HTR-8/SVneo (cell line): ENCODE results near the gene LRMDA.
"Not testable (repeated sequence)": the region's sequence is repeated elsewhere in the genome, so short reads cannot be mapped to it uniquely, and the experiment has no call there.

Experiments
- DNase-seq: peaks from one replicate; pipeline ENCODE4 v3.0.0; 2011; ENCODE audit warnings: low spot score, mixed read lengths; ENCODE audit not compliant: insufficient read length
- FAIRE-seq: peaks from 2 replicates; lab custom pipeline; 2011; peaks lifted over from hg19 to GRCh38; lab: Jason Lieb, UNC

The LRMDA gene

DNA sequence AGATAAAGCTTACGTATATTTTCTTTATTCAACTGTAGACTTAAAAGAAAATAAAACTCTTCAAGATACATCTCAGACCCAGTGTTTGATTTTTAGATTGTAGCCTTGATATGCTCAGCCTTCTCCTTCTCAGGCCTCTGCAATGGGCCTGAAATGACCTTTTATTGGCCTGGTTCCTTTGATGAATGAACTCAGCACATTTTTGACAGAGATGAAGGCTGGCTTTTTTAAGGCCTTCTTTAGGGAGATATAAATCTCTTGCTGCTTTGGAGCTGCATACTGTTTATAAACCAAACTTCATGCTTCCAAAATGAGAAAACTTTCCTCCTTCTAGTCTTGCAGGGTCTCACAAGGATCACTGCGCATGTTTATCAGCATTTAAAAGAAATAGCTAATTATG, 1049.8 kb downstream of the LRMDA start:
- DNase-seq (no peak), FAIRE-seq (no peak)

DNA sequence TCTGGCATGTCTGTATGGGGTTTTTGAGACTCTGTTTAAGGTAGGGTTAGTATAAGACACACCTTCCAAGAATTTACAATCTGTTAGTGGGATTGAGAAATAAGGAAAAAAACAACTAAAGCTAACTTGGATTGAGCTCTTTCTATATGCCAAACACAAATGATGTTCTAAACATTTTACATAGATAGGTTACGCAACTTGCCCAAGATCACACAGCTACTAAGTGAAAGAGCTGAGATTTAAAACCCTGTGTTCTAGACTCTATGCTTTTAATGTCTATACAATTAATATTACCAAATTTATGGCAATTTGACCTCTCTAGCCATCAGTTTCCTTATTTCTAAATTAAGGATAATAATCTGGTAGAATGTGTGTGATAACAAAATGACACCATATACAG, 1056.2 kb downstream of the LRMDA start:
- no peak for DNase-seq
- FAIRE-seq, result no peak

DNA sequence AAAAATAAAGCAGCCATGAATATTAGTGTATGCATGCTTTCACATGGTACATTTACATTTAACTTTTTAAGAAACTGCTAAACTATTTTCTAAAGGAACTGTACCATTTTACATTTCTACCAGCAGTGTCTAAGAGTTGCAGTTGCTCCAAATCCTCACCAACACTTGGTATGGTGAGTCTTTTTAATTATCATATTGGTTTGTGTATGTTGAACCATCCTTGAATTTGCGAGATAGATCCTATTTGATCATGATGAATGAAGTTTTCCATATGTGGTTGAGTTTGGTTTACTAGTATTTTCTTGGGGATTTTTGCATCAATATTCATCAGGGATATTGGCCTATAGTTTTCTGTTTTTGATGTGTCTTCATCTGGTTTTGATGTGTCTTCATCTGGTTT, 1057.2 kb downstream of the LRMDA start:
- FAIRE-seq (no peak), DNase-seq (no peak)

DNA sequence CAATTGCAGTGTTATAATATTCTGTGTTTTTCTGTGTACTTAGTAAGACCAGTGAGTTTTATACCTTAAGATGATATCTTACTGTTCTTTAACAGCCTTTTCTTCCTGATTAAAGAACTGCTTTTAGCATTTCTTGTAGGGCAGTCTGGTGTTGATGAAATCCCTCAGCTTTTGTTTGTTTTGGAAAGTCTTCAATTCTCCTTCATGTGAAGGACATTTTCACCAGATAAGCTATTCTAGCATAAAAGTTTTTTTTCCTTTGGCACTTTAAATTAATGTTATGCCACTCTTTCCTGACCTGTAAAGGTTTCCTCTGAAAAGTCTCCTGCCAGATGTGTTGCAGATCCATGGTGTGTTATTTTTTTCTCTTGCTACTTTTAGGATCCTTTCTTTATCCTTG, 1059.8 kb downstream of the LRMDA start:
- no peak for DNase-seq
- no peak for FAIRE-seq

DNA sequence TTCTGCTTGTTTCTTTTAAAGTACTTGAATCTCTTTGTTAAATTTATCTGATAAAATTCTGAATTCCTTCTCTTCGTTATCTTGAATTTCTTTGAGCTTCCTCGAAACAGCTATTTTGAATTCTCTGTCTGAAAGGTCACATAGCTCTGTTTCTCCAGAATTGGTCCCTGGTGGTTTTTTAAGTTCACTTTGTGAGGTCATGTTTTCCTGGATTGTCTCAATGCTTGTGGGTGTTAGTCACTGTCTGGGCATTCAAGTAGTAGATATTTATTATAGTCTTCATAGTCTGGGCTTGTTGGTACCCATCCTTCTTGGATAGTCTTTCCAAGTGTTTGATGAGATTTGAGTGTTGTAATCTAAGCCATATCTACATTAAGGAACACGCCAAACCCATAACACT, 1060.6 kb downstream of the LRMDA start:
- FAIRE-seq (no peak), DNase-seq (no peak)

DNA sequence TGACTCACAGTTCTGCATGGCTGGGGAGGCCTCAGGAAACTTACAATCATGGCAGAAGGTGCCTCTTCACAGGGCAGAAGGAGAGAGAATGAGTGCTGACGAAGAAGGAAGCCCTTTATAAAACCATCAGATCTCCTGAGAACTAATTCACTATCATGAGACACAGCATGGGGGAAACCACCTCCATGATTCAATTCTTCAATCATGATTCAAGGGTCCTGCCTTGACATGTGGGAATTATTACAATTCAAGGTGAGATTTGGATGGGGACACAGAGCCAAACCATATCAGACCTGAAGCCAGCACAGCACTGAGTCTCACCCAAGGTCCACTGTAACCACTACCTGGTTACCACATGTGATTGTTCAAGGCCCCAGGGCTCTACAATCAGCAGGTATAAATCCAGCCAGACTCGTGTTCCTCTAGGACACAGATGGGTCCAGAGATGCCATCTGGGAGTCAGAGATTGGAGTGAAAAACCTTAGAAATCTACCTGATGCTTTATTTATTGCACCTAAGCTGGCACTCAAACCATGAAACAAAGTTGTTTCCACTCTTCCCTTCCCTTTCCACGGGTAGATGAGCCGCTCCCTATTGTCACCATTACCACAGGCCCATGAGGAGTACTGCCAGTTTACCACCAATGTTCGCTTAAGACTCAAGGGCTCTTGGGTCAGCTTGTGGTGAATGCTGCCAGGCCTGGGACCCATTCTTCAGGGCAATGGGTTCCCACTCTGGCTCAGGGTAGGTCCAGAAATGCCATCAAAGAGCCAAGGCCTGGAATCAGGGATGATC, 1061.5 kb downstream of the LRMDA start:
- DNase-seq (no peak), FAIRE-seq (no peak)

DNA sequence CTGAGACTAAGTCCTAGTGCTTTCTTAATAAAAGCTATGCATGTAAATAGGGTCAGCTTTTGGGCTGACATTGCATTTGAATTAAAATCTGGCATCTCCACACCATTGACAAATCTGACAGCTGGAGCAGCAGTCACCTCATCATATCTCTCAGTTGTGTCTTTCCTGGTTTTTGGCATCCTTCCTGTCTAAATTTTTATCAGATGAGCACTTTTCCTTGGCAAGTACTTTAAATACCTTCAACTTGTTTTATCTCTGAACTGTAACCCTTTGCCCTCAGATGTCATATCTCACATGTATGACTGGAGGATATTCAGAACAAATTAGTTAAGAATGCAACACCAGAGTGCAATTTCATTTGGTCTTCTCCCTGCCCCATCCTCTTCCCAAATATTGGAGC, 1066.2 kb downstream of the LRMDA start:
- DNase-seq (no peak), FAIRE-seq (no peak)

DNA sequence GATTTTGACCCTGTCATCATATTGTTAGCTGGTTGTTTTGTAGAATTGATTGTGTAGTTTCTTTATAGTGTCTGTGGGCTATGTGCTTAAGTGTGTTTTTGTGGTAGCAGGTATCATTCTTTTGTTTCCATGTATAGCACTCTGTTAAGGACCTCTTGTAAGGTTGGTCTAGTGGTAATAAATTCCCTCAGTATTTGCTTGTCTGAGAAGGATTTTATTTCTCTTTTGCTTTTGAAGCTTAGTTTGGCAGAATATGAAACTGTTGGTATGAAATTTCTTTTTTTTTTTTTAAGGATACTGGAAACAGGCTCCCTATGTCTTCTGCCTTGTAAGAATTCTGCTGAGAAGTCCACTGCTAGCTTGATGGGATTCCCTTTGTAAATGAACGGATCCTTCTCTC, 1073.4 kb downstream of the LRMDA start:
- no peak for DNase-seq
- FAIRE-seq, result no peak

DNA sequence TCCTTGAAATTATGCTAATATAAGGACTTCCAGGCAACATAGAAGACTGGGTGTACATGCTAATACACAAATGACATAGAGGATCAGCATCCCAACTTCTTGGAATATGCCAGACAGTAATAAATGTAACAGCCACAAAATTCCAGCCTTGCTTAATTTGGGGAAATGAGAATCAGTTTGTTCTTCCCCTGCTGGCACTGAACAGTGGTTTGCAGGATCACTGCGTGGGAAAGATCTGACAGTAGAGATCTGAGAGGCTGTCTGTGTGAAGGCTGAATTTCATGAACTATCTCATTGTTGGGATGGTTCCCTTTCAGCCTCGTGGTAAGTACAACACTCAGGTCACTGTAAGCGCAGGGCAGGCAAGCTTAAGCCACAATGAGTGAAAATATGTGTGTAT, 1078.0 kb downstream of the LRMDA start:
- FAIRE-seq, result no peak

DNA sequence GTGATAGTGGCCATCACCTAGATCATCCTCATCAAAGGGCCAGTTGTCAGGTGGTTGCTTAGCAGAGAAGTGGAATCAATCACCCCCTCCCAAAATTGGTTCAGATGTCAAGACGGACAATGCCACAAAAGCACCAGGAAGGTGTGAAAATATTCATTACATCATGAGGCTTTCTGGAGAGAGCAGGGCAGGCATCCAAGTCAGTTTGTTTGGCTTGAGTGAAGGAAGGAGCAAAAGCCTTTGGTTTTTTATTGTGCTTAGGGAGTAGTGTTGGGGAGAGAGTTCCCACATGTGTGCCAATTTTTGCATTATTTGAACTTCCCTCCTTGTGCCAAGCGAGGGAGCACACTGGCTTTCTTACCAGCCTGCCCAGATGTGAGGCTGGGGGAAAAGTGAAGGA, 1082.9 kb downstream of the LRMDA start:
- FAIRE-seq (no peak), DNase-seq (no peak)

More for the DNA sequence above, 1078.0 kb downstream of the LRMDA start:
- no peak for DNase-seq

DNA sequence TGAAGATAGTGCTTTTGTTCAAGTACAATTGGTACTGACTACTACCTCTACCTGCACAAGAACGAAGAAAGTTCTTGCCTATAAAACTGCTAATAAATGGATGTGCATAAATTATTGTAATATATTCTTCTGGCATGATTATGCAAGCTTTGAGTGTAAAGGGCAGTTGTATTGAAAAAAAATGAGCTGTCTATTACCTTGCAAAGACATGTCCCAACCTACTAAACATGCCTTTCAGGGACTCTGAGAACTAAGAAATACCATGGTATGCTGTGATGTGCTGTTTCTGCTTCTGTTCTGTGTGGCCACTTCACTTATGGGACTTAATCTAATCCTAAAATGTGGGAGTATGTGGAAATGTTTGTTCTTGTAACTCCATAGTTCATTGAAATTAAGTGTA, 1083.4 kb downstream of the LRMDA start:
- no peak for DNase-seq
- no peak for FAIRE-seq

DNA sequence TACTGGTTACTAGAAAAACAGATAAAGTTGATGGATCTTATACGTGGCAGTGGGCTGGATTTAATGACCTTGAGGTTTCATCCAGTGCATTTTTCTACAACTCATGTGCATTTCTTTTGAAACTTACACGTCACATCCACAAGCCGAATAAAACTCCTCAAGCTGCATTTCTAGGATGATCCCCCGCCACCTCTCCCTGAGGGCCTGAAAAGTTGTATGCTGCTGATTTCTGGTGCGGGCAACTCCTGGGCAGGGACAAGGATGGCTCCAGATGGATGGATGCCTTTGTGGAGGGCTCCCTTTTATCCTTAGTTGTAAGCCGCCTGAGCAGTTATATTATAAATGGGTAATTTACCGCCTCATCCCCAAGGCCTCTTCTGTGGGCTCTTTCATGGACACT, 1091.1 kb downstream of the LRMDA start:
- FAIRE-seq (no peak), DNase-seq (no peak)

DNA sequence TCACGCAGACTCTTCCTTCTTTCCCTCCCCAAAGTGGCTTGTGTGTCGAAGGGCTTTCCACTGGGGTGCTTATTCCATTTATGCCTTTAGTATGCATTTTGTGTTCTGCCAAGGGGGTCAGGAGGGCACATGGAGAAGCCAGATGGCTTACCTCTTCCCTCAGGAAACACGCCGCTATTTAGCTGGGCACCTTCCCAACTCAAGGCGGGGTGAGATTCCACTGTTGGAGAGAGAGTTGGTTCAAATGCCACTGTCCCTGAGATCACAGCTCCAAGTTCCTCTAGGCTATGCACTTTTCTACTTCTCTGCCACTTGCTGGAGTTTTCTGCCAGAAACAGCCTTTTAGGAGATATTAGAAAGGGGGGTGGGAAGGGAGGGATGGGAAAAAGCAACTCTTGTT, 1091.8 kb downstream of the LRMDA start:
- DNase-seq, result no peak
- FAIRE-seq, result no peak

DNA sequence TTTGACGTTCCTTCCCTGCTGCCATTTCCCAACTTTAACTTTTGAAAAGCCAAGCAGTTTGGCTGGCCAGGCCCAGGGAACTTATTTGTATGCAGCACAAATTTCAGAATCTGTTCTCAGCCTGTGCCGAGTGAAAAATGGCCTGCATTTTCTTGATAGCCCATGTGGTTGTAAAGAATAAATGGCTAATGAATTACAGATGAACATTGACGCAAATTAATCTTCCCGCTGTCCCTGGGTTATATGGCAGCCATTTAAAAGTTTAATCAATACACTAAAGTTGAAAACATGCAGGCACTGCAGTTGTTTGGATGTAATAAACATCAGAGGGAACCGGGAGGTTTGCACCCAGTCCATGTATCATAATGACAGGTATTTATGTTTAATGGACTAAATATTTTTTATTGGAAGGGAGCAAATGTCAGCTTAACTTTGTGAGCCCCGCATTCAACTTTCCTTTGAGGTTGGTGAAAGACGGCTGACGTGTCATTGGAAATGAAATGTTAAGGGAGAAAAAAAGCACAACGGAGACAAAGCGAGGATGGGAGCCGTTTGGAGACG, 1092.4 kb downstream of the LRMDA start:
- DNase-seq (no peak), FAIRE-seq (no peak)

DNA sequence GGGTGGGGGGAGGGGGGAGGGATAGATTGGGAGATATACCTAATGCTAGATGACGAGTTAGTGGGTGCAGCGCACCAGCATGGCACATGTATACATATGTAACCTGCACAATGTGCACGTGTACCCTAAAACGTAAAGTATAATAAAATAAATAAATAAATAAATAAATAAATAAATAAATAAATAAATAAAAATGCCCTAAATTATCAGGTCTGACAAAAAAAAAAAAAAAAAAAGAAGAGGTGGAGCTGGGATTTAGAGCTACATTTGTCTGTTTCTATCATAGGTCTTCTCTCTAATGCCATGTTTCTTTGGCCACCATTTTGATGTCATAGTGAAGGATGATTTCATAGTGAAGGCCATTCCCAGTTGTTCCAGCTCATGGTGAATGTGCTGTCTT, 1095.4 kb downstream of the LRMDA start:
- FAIRE-seq, DNase-seq: not testable (repeated sequence)

DNA sequence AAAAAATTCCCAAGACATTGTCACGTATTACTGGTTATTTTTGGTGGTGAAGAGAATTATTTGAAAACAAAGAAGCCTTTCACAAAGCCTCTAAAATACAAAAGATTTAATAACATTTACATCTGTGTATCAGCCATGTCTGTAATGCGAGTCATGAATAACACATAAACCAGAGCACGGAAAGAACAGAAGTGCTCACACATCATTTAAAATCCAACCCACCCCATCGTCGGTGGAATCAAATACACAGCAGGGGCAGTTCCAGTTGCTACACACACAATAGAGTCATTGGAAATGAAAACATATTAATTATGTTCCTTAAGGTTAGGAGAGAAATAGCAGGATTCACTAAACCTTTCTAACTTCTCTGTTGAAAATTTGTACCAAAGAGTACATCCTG, 1108.9 kb downstream of the LRMDA start:
- DNase-seq (no peak), FAIRE-seq (no peak)

DNA sequence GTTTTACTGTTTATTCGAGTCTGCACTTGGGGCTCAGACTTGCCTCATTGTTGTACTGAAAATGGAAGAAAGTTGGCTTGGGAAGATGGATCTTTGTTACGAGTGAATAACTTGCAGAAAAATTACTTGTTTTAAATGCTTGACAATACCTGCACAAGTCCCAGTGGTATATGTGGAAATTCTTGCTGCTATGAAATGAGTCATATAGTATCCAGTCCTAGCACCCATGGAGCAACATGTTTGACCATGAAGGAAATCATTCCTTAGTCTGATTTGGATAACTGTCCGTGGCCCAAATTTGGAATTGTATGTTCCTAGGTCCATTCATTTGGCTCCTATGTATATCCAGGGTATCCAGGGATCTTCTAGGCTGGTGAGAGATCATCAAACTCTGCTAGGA, 1109.4 kb downstream of the LRMDA start:
- FAIRE-seq, result no peak
- no peak for DNase-seq

DNA sequence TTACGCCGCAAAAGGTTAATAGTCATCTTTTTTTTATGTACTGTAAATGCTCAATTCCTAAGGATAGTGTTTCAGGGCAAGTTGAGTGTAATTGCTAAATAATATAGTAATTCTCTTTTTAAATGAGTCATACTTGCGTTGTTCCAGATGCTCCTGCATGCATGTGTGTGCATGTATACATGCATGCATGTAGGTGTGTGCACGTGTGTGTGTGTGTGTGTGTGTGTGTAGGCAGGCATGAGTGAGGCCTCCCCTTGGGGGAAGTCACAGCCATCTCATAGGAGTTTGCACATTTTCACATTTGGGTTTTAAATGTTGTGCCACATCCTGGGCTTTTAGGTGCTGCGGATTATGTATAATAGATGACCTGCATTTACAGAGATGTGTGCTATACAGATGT, 1110.4 kb downstream of the LRMDA start:
- FAIRE-seq (no peak), DNase-seq (no peak)

DNA sequence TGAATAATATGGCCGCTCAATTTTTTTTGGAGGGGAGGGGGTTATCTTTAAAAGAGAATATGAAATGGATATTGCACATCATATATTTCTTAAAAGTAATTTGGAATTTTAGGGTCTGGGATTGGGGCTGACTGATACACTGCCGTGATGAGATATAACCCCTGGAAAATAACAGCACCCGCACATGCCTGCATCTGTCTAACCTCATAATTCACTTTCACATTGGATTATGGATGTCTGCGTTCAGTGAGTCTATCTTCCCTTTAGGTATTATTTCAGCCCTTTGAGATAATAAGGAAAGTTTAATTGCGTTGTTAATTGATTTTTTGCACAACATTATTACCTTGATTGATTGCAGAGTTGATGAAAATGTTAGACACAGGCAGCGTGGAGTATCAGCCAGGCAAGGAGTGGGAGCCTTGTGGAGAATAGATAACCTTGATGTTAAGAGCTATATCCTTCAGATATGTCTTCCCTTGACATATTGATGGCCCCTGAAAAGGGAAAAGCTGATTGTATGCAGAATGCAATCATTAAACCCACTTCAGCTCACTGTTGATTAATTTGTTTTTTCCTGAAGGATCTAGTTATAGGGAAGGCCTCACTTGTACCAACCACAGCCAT, 1111.0 kb downstream of the LRMDA start:
- FAIRE-seq, result no peak
- no peak for DNase-seq

DNA sequence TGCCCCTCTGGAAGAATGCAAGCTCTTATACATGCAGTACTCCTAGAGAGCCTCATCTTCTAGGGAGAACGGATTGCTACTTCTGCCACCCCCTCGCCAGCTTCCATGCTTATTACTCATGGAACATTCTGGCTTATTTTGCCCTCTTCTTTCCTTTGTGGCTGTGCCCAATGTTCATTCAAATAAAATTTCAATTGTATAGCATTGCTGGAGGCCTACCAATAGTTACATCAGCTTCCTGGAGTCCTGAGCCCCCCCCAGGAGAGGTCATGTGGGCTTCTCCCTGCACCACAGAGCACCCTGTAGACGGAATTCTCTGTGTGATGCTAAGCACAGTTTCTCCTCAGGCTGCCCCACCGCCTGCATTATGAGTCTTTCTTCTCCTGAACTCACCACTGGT, 1112.2 kb downstream of the LRMDA start:
- FAIRE-seq, result no peak
- no peak for DNase-seq

DNA sequence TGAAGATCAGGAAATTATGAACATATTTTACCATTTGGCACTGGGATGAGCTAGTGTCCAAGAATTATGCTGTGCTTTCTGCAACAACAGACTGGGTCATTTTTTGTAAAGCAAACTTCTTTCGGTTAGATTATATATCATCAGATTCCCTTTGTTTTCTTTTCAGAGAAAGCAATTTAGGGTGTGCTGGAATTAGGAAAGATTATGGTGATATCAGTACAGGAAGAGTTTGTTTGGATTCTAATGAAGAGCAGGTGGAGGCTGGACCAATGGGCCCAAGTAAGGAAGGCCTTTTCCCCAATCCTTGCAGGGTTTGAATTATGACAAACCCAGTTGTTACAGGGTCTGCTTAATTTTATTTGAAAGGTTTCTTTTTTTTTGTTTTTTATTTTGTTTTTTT, 1113.4 kb downstream of the LRMDA start:
- FAIRE-seq (no peak), DNase-seq (no peak)

DNA sequence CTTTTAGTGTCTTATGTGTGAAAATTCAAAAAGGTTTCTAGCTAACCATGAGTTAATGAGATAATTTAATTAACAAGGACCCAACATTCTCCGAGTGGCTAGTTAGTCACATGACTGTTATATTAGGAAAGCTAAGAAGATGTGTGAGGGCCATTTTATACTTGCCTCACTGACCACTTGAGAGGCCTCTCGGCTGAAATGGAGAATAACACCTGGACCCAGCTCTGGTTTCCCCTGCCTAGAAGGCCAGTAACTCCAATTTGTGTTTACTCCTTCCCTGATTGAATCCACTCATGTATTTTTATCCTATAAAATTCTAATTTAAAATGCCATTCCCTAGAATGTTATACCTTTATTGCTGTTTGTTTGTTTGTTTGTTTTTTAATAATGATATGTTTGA, 1115.0 kb downstream of the LRMDA start:
- DNase-seq (no peak), FAIRE-seq (no peak)
